Transverse colon (tissue), 4 donors: Measurements from ENCODE around the gene TTLL7. TPM values are rescaled to one million over a fixed set of nuclear protein-coding genes. Genes with fewer than 3 reads are reported as not detected.
A peak's percentile ranks its signal among the peaks of the same experiment; 100 is the strongest.

Experiments
- DNase-seq: peaks from one replicate; pipeline ENCODE4 v3.0.0-alpha.2; 2019
- H3K27ac ChIP-seq, 4 donors: fragments of 200-600 bp; sonication (generic); 2 replicates each; pipeline ENCODE4 v1.5.1; 2016 to 2018; ENCODE audit warnings: inconsistent platforms in 4 of 4
- H3K27me3 ChIP-seq: fragments of 200-600 bp; sonication (generic); 2 replicates; pipeline ENCODE4 v1.5.1; 2017; ENCODE audit warnings: inconsistent platforms
- H3K36me3 ChIP-seq, 4 donors: fragments of 200-600 bp; sonication (generic); 2 replicates each; pipeline ENCODE4 v1.5.1; 2017 to 2019; ENCODE audit warnings: inconsistent platforms in 4 of 4
- H3K4me1 ChIP-seq, 4 donors: fragments of 200-600 bp; sonication (generic); 2 replicates each; pipeline ENCODE4 v1.5.1; 2017 to 2020; ENCODE audit warnings: inconsistent platforms in 4 of 4
- H3K4me3 ChIP-seq, 4 donors: fragments of 200-600 bp; sonication (generic); 1 replicate in 1 of 4; 2 replicates in 3 of 4; pipeline versions ENCODE4 v1.5.1 to v1.6.1; 2017 to 2019; ENCODE audit warnings: inconsistent platforms in 4 of 4
- H3K9me3 ChIP-seq, 2 donors: fragments of 200-600 bp; sonication (generic); 2 replicates each; pipeline ENCODE4 v1.5.1; 2017 to 2019; ENCODE audit warnings: inconsistent platforms in 2 of 2
- EP300 ChIP-seq: sonication (generic); formaldehyde crosslinking; IDR thresholded peaks from one replicate; pipeline ENCODE4 v1.6.1; 2017; ENCODE audit warnings: antibody characterized with exemption, low read depth
- POLR2A ChIP-seq: fragments of 450-650 bp; IDR thresholded peaks from one replicate; pipeline ENCODE4 v1.6.1; 2016; ENCODE audit warnings: antibody characterized with exemption, mild to moderate bottlenecking, moderate library complexity
- POLR2AphosphoS5 ChIP-seq, 3 donors: sonication (generic); formaldehyde crosslinking; IDR thresholded peaks; one replicate each; pipeline ENCODE4 v1.6.1; 2016; ENCODE audit warnings: antibody characterized with exemption in 3 of 3
- whole genome bisulfite sequencing, 2 donors: methylation state at CpG; one replicate each; pipeline ENCODE4 v1.1.5; 2018; ENCODE audit warnings: low coverage in 1 of 2; 5-methylcytosine and 5-hydroxymethylcytosine counted together
- in situ Hi-C, 4 donors: fragments of 200-750 bp; cut with MboI; loops; one replicate each; pipeline versions ENCODE4 v1.15.0 to v1.15.1; 2017; ENCODE audit warnings: low sequenced_read_pairs in 3 of 4, low pct_ligation_motif_present in 1 of 4, low pct_unique_long_range_greater_than_20kb in 1 of 4
- intact Hi-C: fragments of 100-400 bp; cut with DNase I; formaldehyde crosslinking; loops from one replicate; pipeline ENCODE4 v1.15.1; 2023; ENCODE audit warnings: low total_unique reads
- total RNA-seq, 4 donors: library from RNA; depleted of rRNA; stranded (reverse); fragments of >200 nt; gene quantifications; one replicate each; pipeline ENCODE4 v1.1.0, GENCODE V29; 2016
- TF ChIP-seq, protein P1 (sequence below), 5 experiments: fragments of 200-600 bp in 3 of 5; fragments of 450-650 bp in 2 of 5; sonication (generic) in 3 of 5; IDR thresholded peaks; 1 replicate in 2 of 5; 2 replicates in 3 of 5; pipeline ENCODE4 v1.5.1; 2016 to 2017; ENCODE audit warnings: antibody characterized with exemption in 5 of 5, inconsistent platforms in 3 of 5, mild to moderate bottlenecking in 2 of 5, moderate library complexity in 1 of 5

TTLL7 gene
- total RNA-seq, 4 donors from 2014 or later, result 2.7 to 9.5 (median 4.2) TPM

DNA sequence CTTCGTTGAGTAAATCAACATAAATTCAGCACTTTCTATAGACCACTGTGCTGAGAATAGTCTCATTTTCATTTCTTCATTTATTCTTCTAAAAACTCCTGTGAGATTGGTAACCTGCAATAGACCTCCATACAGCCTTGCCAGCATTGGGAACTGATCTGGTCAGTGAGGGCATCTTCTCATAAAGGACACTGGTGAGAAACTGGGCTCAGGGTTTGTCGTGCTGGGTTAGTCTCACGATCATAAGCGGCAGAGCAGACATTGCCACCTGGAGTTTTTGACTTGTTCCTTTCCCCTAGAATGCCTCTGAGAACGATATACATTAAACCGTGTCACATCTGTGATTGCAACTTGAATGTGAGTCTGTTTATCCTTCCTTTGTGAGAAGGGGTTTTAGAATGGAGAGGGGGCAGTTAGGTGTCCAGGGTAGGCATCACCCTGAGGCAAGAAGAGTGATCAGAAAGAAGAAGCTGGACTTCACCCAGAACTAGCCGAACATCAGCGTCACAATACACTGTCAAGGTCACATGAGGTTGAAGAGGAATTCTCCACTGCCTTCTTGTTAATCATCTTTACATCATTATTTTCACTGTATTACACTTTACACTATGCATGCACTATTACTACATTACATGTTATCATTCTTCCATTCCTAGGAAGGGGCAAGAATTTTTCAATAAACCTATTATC lies 1.4 kb upstream of the TTLL7 start:
- DNase-seq, result no peak
- Histone ChIP-seq H3K27ac (peak overlapping the region in 1 of 4 donors; percentile 83), H3K4me3 (no peak overlapping the region), H3K27me3 (peaks cover 28% of the 10 kb centered on the region), H3K4me1 (peaks cover 0 to 11% (median 8%) of the 10 kb centered on the region in 4 donors), H3K36me3 (no peaks in the 10 kb centered on the region), H3K9me3 (no peaks in the 10 kb centered on the region)
- in situ Hi-C loops (no loop called here), intact Hi-C loops (no loop called here)
- WGBS, 2 donors, result 84 to 88% methylated on average over 8 of the region's 8 CpGs
- no peak for TF ChIP-seq EP300
- TF ChIP-seq, protein P1, sequence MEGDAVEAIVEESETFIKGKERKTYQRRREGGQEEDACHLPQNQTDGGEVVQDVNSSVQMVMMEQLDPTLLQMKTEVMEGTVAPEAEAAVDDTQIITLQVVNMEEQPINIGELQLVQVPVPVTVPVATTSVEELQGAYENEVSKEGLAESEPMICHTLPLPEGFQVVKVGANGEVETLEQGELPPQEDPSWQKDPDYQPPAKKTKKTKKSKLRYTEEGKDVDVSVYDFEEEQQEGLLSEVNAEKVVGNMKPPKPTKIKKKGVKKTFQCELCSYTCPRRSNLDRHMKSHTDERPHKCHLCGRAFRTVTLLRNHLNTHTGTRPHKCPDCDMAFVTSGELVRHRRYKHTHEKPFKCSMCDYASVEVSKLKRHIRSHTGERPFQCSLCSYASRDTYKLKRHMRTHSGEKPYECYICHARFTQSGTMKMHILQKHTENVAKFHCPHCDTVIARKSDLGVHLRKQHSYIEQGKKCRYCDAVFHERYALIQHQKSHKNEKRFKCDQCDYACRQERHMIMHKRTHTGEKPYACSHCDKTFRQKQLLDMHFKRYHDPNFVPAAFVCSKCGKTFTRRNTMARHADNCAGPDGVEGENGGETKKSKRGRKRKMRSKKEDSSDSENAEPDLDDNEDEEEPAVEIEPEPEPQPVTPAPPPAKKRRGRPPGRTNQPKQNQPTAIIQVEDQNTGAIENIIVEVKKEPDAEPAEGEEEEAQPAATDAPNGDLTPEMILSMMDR (IDR thresholded peaks at IDR 0.05), result no peak

DNA sequence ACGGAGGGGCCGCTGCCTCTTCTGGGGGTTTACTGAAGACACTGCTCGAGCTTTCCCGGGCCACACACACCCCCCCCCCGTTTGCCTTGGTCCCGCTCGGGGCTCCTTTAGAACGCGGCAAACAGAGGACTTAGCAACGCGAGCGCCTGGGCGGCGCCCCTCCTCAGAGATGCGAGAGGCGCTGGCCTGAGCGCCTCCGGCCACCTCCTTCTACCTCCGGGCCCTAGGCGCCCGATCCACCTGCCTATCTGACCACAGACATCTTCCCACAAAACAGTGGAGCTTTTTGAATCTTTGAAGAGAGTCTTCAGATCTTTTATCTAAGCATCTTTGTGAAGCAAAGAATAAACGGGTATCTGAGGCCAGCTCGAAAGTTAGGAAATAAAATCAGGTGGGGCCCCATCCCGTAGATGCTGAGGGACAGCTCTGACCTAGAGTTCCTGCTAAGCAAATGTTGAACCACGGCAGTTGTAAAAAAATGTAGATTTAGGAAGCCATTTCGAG lies 436 bp upstream of the TTLL7 start:
- in situ Hi-C loops, result no loop called here
- Histone ChIP-seq H3K4me1 (peaks cover 0 to 11% (median 8%) of the 10 kb centered on the region in 4 donors), H3K36me3 (no peaks in the 10 kb centered on the region), H3K4me3 (peak overlapping the region; percentile 67 to 83 (median 70)), H3K9me3 (no peaks in the 10 kb centered on the region), H3K27me3 (peaks cover 28% of the 10 kb centered on the region), H3K27ac (peak overlapping the region; percentile 74 to 83 (median 80))
- DNase-seq, result peak; percentile 78
- intact Hi-C loops, result no loop called here
- TF ChIP-seq POLR2A, result no peak
- TF ChIP-seq, protein P1 (IDR thresholded peaks at IDR 0.05), result no peak
- TF ChIP-seq POLR2AphosphoS5 (IDR thresholded peaks at IDR 0.05), result no peak
- TF ChIP-seq EP300, result no peak
- WGBS, 2 donors, result 1 to 7% methylated on average over 2 to 25 of the region's 26 CpGs

DNA sequence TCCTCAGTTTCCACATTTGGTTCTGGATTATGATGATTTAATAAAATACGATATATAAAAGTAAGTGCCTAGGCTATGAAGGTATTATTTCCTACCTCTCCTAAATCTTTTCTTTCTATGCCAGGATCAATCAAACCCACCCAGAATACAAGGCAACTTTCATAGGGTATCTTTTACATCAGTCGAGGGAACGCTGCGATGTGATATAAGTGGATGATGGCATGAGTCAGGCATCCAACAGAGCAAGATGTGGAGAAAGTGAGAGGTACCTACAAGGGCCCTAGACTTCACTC lies 781 bp downstream of the TTLL7 start:
- peak overlapping the region; percentile 74 to 83 (median 80) for H3K27ac ChIP-seq
- WGBS, 2 donors, result 44 to 51% methylated on average over 4 of the region's 4 CpGs
- peak overlapping the region; percentile 67 to 83 (median 70) for H3K4me3 ChIP-seq
- peaks cover 28% of the 10 kb centered on the region for H3K27me3 ChIP-seq
- H3K36me3 ChIP-seq, result no peaks in the 10 kb centered on the region
- intact Hi-C loops, result no loop called here
- H3K4me1 ChIP-seq, result peaks cover 0 to 11% (median 8%) of the 10 kb centered on the region in 4 donors
- TF ChIP-seq POLR2A, result no peak
- TF ChIP-seq EP300, result no peak
- TF ChIP-seq POLR2AphosphoS5 (IDR thresholded peaks at IDR 0.05), result no peak
- TF ChIP-seq, protein P1 (IDR thresholded peaks at IDR 0.05), result no peak
- DNase-seq, result no peak
- H3K9me3 ChIP-seq, result no peaks in the 10 kb centered on the region
- in situ Hi-C loops, result no loop called here

DNA sequence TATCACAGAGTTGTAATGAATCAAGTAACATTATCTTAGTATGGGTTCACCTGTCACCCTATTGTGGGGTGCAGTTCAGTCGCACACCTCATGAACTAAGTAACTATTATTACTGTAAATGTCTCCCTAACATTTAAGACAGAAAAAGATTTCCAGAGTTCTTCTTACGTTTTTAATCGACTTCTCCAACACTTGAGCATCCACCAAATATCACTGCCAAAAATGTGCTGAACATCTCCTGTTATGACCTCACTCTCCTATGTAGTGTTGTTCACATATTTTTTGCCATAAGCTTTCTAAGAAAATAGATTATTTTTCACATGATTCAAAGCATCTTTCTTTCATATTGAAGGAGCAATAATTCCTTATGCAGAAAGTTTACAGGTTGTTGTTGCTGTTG lies 1.3 kb downstream of the TTLL7 start:
- 66 to 71% methylated on average over 3 of the region's 3 CpGs for WGBS, 2 donors
- Histone ChIP-seq H3K4me1 (peaks cover 0 to 11% (median 8%) of the 10 kb centered on the region in 4 donors), H3K27me3 (peaks cover 28% of the 10 kb centered on the region), H3K36me3 (no peaks in the 10 kb centered on the region), H3K4me3 (no peak overlapping the region), H3K9me3 (no peaks in the 10 kb centered on the region), H3K27ac (peak overlapping the region in 2 of 4 donors; percentile 80 to 83)
- in situ Hi-C loops, result no loop called here
- DNase-seq, result no peak
- intact Hi-C loops, result no loop called here
- no peak for TF ChIP-seq EP300
- TF ChIP-seq POLR2A, result no peak
- no peak for TF ChIP-seq POLR2AphosphoS5 (IDR thresholded peaks at IDR 0.05)
- TF ChIP-seq, protein P1 (IDR thresholded peaks at IDR 0.05), result no peak
